ENCODE results near the gene CDKL1.
"Not testable (repeated sequence)": the region's sequence is repeated elsewhere in the genome, so short reads cannot be mapped to it uniquely, and the experiment has no call there.

CDKL1 gene

DNA sequence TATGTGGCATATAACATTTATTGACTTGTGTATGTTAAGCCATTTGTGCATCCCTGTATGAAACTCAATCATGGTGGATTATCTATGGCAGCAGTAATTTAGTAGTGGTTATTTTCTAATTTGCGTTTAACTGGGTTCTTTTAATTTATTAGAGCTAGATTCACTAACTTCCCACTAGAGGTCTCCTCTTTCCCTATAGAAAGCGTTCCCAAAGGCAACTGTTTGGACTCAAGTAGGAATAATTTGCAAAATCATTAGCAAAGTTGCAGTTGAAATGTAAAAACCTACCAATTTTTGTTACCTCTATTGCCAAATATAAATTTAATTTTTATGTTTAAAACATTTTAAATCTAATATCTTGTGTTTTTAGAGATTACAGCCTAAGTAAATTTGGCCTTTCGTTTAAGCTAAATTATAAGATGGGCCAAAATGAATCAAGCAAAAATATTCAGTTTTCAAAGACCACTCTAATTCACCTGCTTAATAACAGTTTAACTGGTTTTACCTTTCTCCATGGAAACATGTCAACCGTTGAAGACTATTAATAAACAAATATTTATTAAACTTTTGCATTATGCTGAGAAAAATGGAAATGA is 78.6 kb downstream of the CDKL1 start:
- H3K9ac ChIP-seq (ENCODE audit: insufficient read length, low read depth): no peak overlapping the region
- peaks cover 3% of the 10 kb centered on the region for H3K36me3 ChIP-seq (ENCODE audit: insufficient read depth, insufficient read length, low read length)
- H3K27me3 ChIP-seq (ENCODE audit: insufficient read depth, insufficient read length): no peaks in the 10 kb centered on the region
- H3K4me1 ChIP-seq (ENCODE audit: insufficient read depth, insufficient read length): no peaks in the 10 kb centered on the region
- H3K9me3 ChIP-seq (ENCODE audit: insufficient read depth, low read length): peaks cover 7% of the 10 kb centered on the region; the same call in 1 of the 2 replicates
- no peak overlapping the region for H3K4me3 ChIP-seq (ENCODE audit: insufficient read length, low read depth)
- TF ChIP-seq ZNF274 (IDR thresholded peaks at IDR 0.05; ENCODE audit: low read depth, low read length) (no peak), YY1 (IDR thresholded peaks at IDR 0.05; ENCODE audit: insufficient read depth, insufficient read length) (no peak), SUZ12 (IDR thresholded peaks at IDR 0.05; ENCODE audit: extremely low read depth, insufficient read depth, insufficient read length) (no peak)
- no peak for DNase-seq (ENCODE audit: low read depth, low spot score)

GRCh38 chr14:50314098-50314497 is 82.6 kb downstream of the CDKL1 start:
- H3K9me3 ChIP-seq (ENCODE audit: insufficient read depth, low read length); H3K4me3 ChIP-seq (ENCODE audit: insufficient read length, low read depth); H3K9ac ChIP-seq (ENCODE audit: insufficient read length, low read depth); H3K27me3 ChIP-seq (ENCODE audit: insufficient read depth, insufficient read length); H3K36me3 ChIP-seq (ENCODE audit: insufficient read depth, insufficient read length, low read length); DNase-seq (ENCODE audit: low read depth, low spot score); H3K4me1 ChIP-seq (ENCODE audit: insufficient read depth, insufficient read length): not testable (repeated sequence)

GRCh38 chr14:50312734-50313054 is 84.0 kb downstream of the CDKL1 start:
- no peaks in the 10 kb centered on the region for H3K36me3 ChIP-seq (ENCODE audit: insufficient read depth, insufficient read length, low read length)
- no peaks in the 10 kb centered on the region for H3K4me1 ChIP-seq (ENCODE audit: insufficient read depth, insufficient read length)
- H3K9ac ChIP-seq (ENCODE audit: insufficient read length, low read depth): peak overlapping the region; percentile 80
- DNase-seq (ENCODE audit: low read depth, low spot score): no peak
- no peaks in the 10 kb centered on the region for H3K27me3 ChIP-seq (ENCODE audit: insufficient read depth, insufficient read length)
- H3K4me3 ChIP-seq (ENCODE audit: insufficient read length, low read depth): peak overlapping the region; percentile 57
- TF ChIP-seq ZNF274 (IDR thresholded peaks at IDR 0.05; ENCODE audit: low read depth, low read length) (no peak), SUZ12 (IDR thresholded peaks at IDR 0.05; ENCODE audit: extremely low read depth, insufficient read depth, insufficient read length) (no peak), YY1 (IDR thresholded peaks at IDR 0.05; ENCODE audit: insufficient read depth, insufficient read length) (no peak)
- peaks cover 7% of the 10 kb centered on the region; the same call in 1 of the 2 replicates for H3K9me3 ChIP-seq (ENCODE audit: insufficient read depth, low read length)

DNA sequence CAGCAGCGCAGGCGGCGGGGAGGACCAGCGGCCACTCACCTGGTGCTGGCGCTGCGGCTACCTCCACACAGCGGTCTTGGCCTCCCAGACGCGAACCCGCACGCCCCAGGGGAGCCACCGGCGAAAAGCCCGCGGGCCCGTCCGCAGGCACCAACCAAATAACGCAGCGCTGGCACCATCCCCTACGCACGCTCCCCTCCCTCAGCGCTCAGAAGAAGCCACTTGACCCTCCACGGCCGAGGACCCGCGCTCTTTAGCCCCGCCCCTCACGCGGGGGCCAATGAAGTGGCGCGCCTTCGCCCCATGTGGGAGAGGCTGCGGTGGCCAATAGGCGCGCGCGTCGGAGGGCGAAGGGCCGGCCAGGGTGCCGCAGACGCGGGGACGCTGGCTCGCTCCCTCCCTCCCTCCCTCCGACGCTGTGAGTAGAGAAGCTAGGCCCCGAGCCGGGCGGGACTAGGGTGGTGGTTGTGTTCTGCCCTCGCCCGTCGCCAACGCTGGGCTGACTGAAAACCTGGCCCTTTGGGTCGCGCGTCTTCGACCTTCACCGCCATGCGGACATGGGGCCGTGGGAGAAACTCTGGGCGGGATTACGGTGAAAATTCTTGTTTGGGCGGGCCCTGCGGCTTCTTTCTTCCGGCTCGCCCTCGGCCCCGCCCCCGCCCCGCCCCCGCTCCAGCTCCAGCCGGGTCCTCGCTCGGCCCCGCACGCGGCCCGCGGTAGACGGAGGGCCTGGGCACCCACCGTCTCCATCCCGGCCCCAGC is 84.5 kb downstream of the CDKL1 start, which contains the start of the genes DMAC2L and L2HGDH:
TSS of gene DMAC2L (plus strand) at position 353 of the 762 bp plus-strand sequence. CDS start 9,164 bp downstream, outside the sequence.
TSS of gene L2HGDH (minus strand) at position 258 of the 762 bp plus-strand sequence. CDS start at position 179, 79 bp downstream.
- Histone ChIP-seq H3K4me1 (ENCODE audit: insufficient read depth, insufficient read length) (no peaks in the 10 kb centered on the region), H3K9me3 (ENCODE audit: insufficient read depth, low read length) (peaks cover 7% of the 10 kb centered on the region; the same call in 1 of the 2 replicates), H3K36me3 (ENCODE audit: insufficient read depth, insufficient read length, low read length) (no peaks in the 10 kb centered on the region), H3K9ac (ENCODE audit: insufficient read length, low read depth) (peak within 1 kb of the TSS; percentile 84), H3K4me3 (ENCODE audit: insufficient read length, low read depth) (peak within 1 kb of the TSS; percentile 84), H3K27me3 (ENCODE audit: insufficient read depth, insufficient read length) (no peaks in the 10 kb centered on the region)
- DNase-seq (ENCODE audit: low read depth, low spot score): peak; percentile 89
- TF ChIP-seq SUZ12 (IDR thresholded peaks at IDR 0.05; ENCODE audit: extremely low read depth, insufficient read depth, insufficient read length) (no peak), YY1 (IDR thresholded peaks at IDR 0.05; ENCODE audit: insufficient read depth, insufficient read length) (no peak), ZNF274 (IDR thresholded peaks at IDR 0.05; ENCODE audit: low read depth, low read length) (no peak)

- H3K9me3 ChIP-seq (ENCODE audit: insufficient read depth, low read length): peaks cover 7% of the 10 kb centered on the region; the same call in 1 of the 2 replicates
- H3K4me1 ChIP-seq (ENCODE audit: insufficient read depth, insufficient read length): no peaks in the 10 kb centered on the region
- DNase-seq (ENCODE audit: low read depth, low spot score): no peak
- peak overlapping the region; percentile 84 for H3K4me3 ChIP-seq (ENCODE audit: insufficient read length, low read depth)
- no peaks in the 10 kb centered on the region for H3K36me3 ChIP-seq (ENCODE audit: insufficient read depth, insufficient read length, low read length)
- no peaks in the 10 kb centered on the region for H3K27me3 ChIP-seq (ENCODE audit: insufficient read depth, insufficient read length)
- TF ChIP-seq SUZ12 (IDR thresholded peaks at IDR 0.05; ENCODE audit: extremely low read depth, insufficient read depth, insufficient read length) (no peak), ZNF274 (IDR thresholded peaks at IDR 0.05; ENCODE audit: low read depth, low read length) (no peak), YY1 (IDR thresholded peaks at IDR 0.05; ENCODE audit: insufficient read depth, insufficient read length) (no peak)
- H3K9ac ChIP-seq (ENCODE audit: insufficient read length, low read depth): peak overlapping the region; percentile 84
Measured at GRCh38 chr14:50311337-50311971, 85.2 kb downstream of the CDKL1 start.

- no peak overlapping the region for H3K4me3 ChIP-seq (ENCODE audit: insufficient read length, low read depth)
- no peaks in the 10 kb centered on the region for H3K4me1 ChIP-seq (ENCODE audit: insufficient read depth, insufficient read length)
- H3K9ac ChIP-seq (ENCODE audit: insufficient read length, low read depth): no peak overlapping the region
- H3K27me3 ChIP-seq (ENCODE audit: insufficient read depth, insufficient read length): no peaks in the 10 kb centered on the region
- TF ChIP-seq YY1 (IDR thresholded peaks at IDR 0.05; ENCODE audit: insufficient read depth, insufficient read length) (no peak), ZNF274 (IDR thresholded peaks at IDR 0.05; ENCODE audit: low read depth, low read length) (no peak), SUZ12 (IDR thresholded peaks at IDR 0.05; ENCODE audit: extremely low read depth, insufficient read depth, insufficient read length) (no peak)
- peaks cover 7% of the 10 kb centered on the region; the same call in 1 of the 2 replicates for H3K9me3 ChIP-seq (ENCODE audit: insufficient read depth, low read length)
- no peak for DNase-seq (ENCODE audit: low read depth, low spot score)
- no peaks in the 10 kb centered on the region for H3K36me3 ChIP-seq (ENCODE audit: insufficient read depth, insufficient read length, low read length)
Measured at GRCh38 chr14:50310445-50310844, 86.2 kb downstream of the CDKL1 start.

DNA sequence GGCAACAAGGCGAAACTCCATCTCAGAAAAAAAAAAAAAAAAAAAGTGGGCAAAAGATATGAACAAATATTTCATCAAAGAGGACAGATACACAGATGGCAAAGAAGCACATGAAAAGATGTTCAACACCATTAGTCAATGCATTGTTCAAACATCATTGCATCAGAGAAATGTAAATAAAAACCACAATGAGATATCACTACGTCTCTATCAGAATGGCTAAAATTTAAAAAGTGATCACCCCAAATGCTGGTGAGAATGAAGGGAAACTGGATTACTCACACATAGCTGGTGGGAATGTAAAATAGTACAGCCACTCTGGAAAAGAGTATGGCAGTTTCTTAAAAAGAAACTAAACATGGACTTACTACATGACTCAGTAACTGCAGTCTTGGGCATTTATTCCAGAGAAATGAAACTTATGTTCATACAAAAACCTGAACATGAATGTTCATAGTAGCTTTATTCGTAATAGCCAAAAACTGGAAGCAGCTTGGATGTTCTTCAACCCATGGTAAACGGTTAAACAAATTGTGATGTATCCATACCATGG is 88.2 kb downstream of the CDKL1 start:
- Histone ChIP-seq H3K4me3 (ENCODE audit: insufficient read length, low read depth) (no peak overlapping the region), H3K27me3 (ENCODE audit: insufficient read depth, insufficient read length) (no peaks in the 10 kb centered on the region), H3K4me1 (ENCODE audit: insufficient read depth, insufficient read length) (no peaks in the 10 kb centered on the region), H3K9ac (ENCODE audit: insufficient read length, low read depth) (no peak overlapping the region), H3K36me3 (ENCODE audit: insufficient read depth, insufficient read length, low read length) (no peaks in the 10 kb centered on the region), H3K9me3 (ENCODE audit: insufficient read depth, low read length) (no peaks in the 10 kb centered on the region)
- no peak for DNase-seq (ENCODE audit: low read depth, low spot score)
- TF ChIP-seq YY1 (IDR thresholded peaks at IDR 0.05; ENCODE audit: insufficient read depth, insufficient read length) (no peak), ZNF274 (IDR thresholded peaks at IDR 0.05; ENCODE audit: low read depth, low read length) (no peak), SUZ12 (IDR thresholded peaks at IDR 0.05; ENCODE audit: extremely low read depth, insufficient read depth, insufficient read length) (no peak)
